HK-2 (cell line): Measurements from ENCODE around the gene ELAVL3.
"Not testable (repeated sequence)": the region's sequence is repeated elsewhere in the genome, so short reads cannot be mapped to it uniquely, and the experiment has no call there.

Experiments used
- DNase-seq: peaks from one replicate; pipeline ENCODE4 v3.0.0-alpha.2; 2018; ENCODE audit not compliant: unreplicated experiment

ELAVL3 gene

DNA sequence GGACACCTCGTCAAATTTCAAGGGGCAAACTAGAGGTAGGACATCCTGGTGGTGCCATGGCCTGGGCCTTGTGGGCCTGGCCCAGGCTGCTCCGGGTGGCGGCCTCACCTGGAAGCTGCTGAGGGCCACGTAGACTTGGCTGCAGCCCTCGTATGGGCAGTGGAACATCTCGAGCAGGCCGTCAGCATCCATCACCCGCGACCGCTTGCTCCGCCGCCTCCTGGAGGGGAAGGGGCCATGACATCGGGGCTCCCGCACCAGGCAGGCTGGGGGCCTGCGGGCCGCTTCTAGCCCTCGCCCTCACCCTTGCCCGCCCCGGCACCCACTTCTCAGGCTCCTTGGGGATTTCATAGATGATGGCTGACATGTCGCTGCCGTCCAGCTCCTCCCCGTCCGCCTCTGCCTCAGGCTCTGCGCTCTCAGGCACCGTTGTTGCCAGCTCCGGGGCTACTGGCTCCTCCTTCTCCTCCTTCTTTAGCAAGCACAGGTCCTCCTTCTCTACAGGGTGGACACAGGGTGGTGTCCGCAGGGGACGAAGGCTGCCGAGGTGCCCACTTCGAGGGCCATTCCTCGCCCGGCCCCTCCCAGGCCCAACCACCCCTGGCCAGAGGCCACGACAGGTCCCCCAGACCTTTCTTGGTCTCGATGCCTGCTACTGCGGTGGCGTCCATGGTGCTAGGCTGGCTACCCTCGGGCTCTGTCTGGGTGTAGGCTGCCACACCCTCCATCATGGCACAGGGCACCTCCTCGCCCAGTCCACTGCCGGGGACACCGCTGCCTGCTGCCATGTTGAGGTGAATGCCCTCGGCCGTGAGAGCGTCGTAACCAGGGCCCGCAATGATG is 6.0 kb upstream of the ELAVL3 start:
- DNase-seq = no peak

DNA sequence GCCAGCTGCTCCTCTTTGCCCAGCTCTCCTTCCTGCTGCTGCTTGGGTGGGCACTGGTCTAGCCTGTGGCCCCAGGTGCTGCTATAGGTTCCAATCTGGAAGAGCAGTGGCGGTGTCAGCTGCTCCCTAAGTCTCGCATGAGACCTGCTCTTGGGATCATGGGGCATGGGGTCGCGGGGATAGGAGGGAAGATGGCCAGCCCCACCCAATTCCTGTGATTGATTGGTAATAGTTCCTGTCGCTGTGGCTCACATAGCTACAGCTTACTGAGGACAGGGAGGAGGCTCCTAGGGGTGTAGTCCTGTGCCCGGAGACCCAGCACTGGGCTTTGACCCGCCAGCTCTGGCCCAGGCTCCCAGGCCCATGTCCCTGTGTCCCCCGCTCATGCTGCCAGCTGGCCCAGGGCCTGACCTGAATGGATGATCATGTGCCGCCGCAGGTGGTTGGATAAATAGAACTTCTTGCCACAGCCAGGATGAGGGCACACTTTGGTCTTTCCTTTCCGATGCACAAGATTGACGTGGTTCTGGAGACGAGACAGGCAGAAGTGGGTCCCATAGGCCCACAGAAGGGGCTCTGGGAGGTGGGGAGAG is 4.5 kb upstream of the ELAVL3 start:
- no peak for DNase-seq

DNA sequence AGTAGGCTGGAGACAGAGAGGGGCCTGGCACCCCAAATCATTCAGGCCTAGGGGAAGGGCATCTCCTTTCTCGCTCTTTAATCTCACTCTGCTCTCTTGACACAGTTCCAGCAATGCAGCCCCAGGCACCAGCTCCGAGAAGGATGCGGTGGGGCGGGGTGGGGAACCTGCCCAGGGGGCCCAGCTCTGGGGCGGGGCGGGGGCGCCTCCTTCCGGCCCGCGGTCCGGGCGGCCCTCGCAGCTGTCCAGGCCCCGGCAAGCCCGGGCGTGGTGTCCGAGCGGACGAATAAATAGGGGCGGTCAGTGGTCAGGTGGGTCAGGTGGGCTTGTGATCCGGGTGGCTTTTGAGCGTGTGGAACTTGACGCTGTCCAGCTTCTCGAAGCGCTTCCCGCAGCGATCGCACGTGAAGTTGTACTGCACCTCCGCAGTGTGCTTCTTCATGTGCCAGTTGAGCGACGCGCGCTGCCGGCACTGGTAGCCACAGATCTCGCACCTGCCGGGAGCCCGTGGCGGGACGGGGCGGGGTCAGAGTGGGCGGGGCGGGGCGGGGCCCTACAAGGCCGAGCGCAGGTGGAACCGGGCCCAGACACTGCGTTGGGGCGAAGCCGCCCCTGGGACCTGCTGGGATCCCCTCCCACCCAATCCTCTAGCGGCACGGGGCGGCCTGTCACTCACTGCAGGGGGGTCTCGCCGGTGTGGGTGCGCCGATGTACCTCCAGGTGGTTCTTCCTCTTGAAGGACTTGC is 2.7 kb upstream of the ELAVL3 start:
- no peak for DNase-seq

DNA sequence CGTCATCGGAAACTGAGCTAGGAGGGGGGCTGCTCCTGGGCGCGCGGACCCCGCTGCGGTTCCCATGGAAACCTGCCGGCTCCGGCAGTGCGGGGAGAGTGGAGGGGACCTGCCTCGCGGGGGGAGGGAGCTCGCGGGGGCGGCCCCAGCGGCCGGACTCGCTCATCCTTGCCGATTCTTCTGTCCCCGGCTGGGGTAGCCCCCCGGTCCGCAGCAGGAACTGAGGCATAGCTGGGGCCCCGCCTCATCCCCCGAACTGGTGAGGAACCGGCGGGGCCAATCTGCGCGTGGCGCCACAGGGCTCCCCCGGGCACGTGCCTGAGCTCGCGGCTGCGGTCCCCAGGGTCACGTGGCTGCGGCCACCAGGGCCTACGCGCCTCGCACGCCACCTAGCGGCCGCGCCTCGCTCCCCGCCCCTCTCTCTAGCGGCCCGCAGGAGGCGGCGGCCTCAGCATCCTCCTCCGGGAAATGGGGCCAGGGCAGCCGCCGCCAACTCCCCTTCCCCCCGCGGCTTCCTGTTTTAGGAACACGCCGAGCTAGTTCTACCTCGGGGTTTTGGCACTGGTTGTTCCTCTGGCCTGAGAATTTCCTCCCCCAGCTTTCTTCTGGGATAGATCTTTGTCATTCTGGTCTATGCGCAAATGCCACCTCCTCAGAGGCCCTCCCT is 1.7 kb upstream of the ELAVL3 start:
- peak; percentile 89 for DNase-seq

DNA sequence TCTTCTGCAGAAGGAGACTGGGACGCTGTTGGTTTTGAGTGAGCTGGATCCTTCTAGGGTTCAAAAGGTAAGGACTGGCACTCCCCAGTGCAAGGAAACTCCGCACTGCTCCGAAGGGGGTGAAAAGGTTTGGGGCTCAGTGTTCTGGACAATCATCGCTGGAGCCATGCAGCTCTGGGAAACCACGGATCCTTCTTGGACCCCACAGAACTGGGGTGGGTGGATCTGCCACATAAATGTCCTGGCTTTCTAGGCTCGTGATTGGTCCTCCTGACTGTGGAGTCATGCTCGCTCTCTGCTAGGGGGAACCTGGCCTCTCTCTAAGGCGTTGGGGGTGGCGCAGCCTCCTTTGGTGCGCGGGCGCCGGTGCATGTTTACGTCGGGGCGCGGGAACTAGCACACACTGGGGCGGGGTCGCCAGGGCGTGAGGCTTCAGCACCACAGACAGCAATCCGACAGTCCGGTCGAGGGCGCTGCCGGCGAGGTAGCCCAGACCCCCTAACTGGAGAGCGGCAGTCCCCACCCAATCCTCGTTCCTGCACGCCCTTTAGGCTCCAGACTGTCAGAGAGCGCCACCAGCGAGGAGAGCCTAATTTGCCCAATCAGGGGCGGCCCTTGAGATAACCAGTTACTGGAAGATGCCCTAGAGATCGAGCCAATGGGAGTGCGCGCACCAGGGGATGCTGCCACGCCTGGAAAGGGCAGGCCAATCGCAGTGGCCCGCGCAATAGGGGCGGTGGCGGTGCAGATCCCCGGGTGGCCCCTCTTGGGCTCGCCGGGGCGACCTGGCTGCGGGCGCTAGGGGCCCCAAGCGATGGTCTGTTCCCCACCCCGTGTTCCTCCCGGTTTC is 913 bp upstream of the ELAVL3 start:
- DNase-seq = peak; percentile 93

DNA sequence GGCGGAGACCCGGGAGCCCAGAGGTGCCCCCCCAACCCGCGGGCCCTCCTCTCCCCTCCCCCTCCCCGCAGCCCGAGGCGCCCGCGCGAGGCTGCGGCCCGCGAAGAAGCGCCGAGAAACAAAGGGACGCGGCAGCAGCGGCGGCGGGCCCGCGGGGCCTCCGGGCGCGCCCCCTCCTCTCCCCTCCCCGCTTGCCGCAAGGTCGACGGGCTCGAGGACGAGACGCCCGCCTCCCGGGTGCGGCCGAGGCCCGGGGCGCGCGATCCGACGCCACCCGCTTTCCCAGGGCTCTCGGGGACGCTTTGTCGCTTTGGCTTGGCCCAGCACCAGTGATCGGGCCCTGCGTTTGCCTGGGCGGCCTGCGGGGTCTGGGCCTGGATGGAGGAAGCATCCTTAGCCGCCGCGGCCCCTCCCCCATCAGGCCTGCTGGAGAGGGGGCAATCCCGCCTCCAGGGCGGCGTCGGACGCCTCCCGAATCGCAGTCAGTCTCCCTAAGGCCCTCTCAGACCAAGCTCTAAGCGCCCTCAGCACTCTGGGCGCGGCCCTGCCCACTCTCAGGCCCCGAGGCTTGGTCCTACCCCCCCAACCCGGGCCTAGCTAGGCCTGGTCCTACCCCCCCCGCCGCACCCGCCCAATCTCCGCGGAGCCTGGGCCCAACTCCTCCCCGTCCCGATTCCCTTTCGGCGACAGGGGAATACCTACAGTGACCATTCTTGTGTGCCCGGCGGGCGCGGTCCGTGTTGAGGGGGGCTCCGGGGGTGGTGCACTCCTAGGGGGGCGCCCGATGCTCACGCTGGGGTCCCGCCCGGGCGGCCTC is 740 bp downstream of the ELAVL3 start:
- DNase-seq = no peak

DNA sequence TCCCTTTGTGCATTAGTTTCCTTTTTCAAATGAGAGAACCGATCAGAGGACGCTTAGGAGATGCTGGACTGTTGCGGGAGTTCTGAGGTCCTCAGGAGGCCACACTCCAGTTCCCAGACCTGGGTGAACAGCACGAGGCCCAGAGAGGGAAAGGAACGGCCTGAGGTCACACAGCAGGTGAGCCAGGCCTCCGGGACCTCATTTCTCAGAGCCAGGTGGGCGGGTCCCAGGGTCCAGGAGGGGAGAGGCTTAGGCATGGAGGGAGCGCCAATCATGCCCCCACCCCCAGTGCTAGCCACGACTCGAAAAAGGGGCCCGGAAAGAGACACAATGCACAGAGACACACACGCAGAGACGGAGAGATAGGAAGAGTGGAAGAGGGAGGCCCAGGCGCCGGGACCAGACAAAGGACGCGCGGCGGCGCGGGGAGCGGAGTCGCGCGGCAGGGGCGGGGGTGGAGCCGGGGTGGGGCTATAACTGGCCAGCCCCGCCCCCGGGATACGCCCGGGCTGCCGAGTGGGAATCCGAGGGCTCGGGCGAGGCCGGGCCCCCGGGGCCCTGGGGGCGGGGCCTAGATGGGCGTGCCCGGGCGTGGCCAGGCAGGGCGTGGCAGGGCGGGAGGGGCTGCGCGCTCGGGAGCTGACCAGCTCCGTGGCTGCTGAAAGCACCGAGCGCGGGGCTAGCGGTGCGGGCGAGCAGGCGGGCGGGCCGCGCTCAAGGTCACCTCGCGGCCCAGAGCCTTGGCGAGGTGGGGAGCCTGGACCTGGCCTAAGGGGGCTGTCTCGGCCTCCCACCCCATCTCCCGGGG is 1.6 kb downstream of the ELAVL3 start:
- DNase-seq = no peak

DNA sequence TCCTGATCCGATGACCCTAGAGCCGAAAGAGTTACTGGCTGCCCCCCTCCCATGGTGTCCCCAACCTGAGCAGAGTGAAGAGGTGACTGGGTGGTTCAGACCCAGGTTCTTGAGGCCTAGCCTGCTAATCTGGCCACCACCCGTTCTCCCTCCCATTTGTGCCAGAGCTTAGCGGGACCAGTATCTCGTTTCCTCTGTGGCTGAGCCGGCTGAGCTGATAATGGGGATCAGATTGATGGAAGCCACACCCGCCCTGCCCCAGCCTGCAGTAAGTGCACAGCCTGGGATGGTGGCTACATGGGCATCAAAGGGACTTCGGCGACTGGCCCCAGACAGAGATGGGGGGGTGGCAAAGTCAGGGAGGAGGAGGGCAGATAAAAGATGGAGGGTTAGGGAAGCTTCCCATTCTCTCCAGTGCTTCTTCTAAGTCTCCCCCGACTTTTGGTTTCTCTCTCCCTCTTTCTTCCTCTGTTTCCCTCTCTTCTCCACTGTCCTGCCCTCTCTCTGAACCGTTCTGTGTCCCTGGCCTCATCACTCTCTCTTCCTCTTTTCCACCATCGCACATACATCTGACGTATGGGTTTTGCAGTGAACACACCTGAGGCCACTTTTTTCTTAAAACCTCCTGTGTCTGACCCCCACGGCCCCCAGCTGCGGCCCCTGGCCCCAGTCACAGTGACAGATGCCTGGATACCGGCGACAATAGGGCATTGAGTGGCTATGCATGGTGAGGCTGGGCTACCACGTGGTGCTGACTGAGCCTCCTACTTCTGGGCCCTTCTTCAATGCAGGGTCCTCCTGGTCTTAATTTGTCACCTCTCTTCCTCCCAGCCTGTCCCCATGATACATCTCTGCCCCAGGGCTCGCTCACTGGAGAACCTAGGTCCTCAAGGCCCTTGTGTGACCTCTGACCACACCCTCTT is 2.4 kb downstream of the ELAVL3 start:
- no peak for DNase-seq

DNA sequence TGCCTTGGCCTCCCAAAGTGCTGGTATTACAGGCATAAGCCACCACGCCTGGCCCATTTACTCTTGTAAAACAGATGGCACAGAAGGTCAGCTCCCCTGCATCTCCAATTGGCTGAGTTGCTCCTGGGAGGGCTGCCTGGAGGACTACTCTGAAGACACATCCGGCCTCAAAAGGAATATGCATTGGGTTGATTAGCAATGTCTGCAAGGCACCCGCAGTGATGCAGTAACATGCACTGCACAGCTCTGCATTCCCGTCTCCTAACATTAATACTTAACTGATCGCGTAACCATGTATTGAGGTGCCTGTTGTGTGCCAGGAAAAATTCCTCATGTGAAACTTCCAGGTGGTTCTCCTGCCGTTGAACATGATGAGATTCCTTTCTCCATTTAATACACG is 5.0 kb downstream of the ELAVL3 start:
- DNase-seq = no peak

DNA sequence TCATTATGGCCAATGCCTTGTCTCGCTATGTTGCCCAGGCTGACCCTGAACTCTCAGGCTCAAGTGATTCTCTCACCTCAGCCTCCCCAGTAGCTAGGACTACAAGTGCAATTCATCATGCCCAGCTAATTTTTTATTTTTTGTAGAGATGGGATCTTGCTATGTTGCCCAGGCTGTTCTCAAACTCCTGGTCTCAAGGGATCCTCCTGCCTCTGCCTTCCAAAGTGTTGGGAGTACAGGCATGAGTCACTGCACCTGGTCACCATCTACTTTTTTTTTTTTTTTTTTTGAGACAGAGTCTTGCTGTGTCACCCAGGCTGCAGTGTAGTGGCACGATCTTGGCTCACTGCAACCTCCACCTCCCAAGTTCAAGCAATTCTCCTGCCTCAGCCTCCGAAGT is 5.5 kb downstream of the ELAVL3 start:
- not testable (repeated sequence) for DNase-seq

DNA sequence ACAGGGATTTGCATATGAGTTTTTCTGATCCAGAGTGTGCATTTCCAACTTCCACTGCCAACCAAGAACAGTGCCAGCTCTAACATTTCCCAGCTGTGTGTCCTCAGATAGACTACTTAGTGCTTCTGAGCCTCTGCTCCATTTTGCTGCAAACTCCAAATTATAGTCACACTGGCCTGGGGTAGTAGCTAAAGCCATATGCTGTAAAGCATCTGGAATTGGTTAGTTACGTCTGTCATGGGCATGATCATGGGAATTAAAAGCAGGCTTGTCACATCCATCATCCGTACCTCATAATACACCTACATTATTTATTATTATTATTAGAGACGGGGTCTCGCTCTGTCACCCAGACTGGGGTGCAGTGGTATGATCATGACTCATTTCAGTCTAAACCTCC is 7.1 kb downstream of the ELAVL3 start:
- DNase-seq = no peak

DNA sequence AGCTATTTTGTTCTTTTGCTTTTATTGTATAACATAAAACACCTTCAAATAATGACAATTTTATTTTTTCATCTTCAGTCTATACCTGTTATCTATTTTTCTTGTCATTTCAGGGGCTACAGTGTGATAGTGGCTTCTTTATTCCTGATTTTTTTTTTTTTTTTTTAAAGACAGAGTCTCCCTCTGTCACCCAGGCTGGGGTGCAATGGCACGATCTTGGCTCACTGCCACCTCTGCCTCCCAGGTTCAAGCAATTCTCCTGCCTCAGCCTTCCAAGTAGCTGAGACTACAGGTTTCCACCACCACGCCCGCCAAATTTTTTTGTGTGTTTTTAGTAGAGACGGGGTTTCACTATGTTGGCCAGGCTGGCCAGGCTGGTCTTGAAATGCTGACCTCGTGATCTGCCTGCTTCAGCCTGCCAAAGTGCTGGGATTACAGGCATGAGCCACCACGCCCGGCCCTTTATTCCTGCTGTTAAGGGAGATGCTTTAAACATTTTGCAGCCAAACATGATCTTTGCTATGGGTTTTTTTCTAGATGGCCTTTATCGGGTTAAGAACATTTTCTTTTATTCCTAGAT is 12.5 kb downstream of the ELAVL3 start:
- not testable (repeated sequence) for DNase-seq

DNA sequence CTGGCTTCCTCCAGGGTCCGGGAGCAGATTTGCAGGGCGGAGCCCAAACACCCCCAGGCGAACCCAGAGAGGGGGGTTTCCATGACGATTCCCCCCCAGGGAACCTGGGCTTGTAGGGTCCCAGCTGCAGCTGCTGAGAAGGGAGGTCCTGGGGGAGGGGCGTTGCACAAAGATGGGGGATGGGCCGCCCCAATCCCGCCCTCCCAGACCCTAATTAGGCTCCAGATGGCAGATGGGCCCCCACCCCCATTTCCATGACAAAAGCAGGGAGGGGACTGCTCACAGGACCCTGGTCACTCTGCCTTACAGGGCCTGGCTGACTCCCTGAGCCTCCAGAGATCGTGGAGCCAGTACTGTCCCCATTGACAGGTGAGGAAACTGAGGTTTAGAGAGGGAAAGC is 15.2 kb downstream of the ELAVL3 start:
- DNase-seq = no peak

DNA sequence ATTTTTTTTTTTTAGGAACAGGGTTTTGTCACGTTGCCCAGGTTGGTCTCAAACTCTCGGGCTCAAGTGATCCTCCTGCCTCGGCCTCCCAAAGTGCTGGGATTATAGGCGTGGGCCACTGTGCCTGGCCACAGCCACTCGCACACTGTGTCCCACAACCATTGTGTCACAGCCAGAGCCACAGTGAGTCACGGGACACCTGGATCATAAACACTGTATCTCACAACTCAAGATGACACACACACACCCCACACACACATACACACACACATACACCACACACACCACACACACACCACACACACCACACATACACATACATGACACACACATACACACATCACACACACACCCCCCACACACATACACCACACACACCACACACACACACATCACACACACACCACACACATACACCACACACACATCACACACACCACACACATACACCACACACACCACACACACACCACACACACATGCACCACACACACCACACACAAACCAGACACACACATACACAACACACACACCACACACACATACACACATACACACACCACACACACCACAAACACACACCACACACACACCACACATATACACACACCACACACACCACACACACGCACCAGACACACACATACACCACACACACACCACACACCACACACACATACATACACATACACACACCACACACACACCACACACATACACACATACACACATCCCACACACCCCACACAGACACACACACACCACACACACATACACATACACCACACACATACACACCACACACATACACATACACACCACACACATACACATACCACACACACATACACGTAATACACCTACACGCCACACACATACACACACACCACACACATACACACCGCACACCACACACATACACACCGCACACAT is 16.2 kb downstream of the ELAVL3 start:
- DNase-seq = no peak

DNA sequence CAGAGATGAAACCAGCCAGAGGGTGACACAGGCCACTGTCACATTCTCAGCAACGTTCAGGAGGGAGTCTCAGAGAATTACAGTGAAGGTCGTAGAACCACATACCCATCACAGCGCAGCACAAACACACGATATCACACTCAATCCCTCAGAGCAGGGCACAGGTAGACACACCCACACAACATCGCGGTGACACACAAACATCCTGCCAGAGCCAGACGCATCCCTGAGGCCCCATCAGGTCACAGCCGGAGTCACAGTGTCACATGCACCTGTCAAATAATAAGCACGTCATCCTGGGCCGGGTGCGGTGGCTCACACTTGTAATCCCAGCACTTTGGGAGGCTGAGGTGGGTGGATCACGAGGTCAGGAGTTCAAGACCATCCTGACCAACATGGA is 17.5 kb downstream of the ELAVL3 start:
- no peak for DNase-seq

DNA sequence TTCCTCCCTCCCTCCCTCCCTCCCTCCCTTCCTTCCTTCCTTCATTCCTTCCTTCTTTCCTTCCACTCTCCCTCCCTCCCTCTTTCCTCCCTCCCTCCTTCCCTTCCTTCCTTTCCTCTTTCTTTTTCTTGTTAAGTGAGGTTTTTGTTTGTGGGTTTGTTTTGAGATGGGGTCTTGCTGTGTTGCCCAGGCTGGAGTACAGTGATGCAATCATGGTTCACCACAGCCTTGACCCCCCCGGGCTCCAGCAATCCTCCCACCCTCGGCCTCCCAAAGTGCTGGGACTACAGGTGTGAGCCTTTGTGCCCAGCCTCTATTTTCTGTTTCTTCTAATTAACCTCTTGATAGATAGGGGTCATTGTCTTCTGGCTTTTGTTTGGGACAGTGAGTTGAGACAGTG is 19.4 kb downstream of the ELAVL3 start:
- no peak for DNase-seq

DNA sequence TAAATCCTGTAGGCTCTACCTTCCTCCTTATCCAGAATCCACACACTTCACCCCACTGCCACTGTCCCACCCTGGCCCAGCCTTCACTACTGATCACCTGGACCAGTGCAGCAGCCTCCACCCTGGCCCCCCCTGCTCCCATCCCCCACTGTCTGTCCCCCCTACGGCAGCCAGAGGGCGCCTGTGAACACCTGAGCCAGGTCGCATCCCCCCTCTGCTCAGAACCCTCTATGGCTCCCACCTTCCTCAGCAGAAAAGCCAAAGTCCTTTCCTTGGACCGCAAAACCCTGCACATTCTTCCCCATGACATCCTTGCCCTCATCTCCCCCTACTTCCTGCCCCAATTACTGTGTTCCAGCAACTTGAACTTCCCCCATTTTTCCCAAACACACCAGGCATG is 20.6 kb downstream of the ELAVL3 start:
- DNase-seq = no peak
